Measurements from ENCODE around the gene SLC2A1.
A peak's percentile ranks its signal among the peaks of the same experiment; 100 is the strongest.

The SLC2A1 gene

DNA sequence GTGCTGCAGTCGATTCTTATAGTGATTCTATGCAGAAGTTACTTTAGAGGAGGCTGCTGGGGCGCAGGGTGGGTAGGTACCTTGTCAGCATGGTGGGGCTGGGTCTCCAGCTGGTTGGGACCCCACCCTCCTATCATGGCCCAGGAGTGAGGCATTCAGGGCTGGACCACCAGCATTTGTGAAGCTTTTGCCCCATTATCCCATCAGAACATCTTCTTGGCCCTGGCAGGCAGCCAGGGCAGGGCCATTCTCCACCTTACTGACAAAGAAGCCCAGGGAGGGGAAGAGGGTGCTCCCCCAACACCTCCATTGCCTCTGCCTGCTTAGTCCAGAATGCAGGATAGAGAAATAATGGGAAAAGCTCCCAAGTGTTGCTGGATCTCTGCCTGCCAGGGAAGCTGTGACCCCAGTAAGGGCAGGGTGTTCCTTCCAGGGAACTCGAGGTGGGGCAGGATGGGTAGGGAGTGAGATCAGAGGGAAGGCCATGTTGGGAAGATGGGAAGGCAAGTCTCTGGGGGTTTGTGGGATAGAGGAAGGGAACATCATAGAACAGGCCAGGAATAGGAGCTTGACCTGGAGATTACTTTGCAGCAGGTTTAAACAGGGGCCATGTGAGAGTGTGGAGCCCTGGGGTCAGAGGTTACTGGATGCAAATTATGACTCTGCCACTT, 16.2 kb upstream of the SLC2A1 start:
- no peaks in the 10 kb centered on the region for H3K9me3 Mint-ChIP-seq
- DNase-seq (no peak), ATAC-seq (replicated peaks) (no peak)
- H3K4me3 Mint-ChIP-seq, result no peak overlapping the region
- no peaks in the 10 kb centered on the region for H3K27me3 Mint-ChIP-seq
- no peaks in the 10 kb centered on the region for H3K4me1 Mint-ChIP-seq (ENCODE audit: low read depth in 2 of 2)
- peaks cover 3% of the 10 kb centered on the region for H3K36me3 Mint-ChIP-seq (ENCODE audit: insufficient read depth)
- peak overlapping the region in 1 of 2 donors; percentile 77 for H3K27ac Mint-ChIP-seq

DNA sequence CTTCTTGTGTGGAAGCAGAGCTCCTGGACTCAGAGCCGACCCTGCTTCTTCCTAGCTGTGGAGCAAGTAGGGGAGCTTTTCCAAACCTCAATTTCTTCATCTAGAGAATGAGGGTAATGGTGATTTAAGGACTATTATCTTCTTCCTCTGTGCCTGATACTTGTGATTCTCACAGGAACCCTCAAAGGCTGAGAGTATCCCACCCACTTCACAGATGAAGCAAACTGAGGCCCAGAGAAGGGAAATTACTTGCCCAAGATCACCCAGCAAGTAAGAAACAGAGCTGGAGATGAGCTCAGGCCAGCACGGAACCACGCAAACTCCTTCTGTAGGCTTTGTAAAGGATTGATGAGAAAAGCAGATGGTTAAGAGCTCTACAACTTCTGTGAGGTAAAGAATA, 15.1 kb upstream of the SLC2A1 start:
- H3K36me3 Mint-ChIP-seq (ENCODE audit: insufficient read depth), result peaks cover 3% of the 10 kb centered on the region
- DNase-seq, result no peak
- no peaks in the 10 kb centered on the region for H3K27me3 Mint-ChIP-seq

GRCh38 chr1:42973286-42973685, 14.6 kb upstream of the SLC2A1 start:
- no peaks in the 10 kb centered on the region for H3K27me3 Mint-ChIP-seq
- peaks cover 3% of the 10 kb centered on the region for H3K36me3 Mint-ChIP-seq (ENCODE audit: insufficient read depth)
- no peak overlapping the region for H3K4me3 Mint-ChIP-seq
- no peaks in the 10 kb centered on the region for H3K9me3 Mint-ChIP-seq
- ATAC-seq (replicated peaks), result no peak
- no peak overlapping the region for H3K27ac Mint-ChIP-seq
- DNase-seq, result no peak
- H3K4me1 Mint-ChIP-seq (ENCODE audit: low read depth in 2 of 2), result no peaks in the 10 kb centered on the region

More for the DNA sequence above, 15.1 kb upstream of the SLC2A1 start:
- no peaks in the 10 kb centered on the region for H3K4me1 Mint-ChIP-seq (ENCODE audit: low read depth in 2 of 2)
- H3K4me3 Mint-ChIP-seq, result no peak overlapping the region
- H3K27ac Mint-ChIP-seq, result no peak overlapping the region
- H3K9me3 Mint-ChIP-seq, result no peaks in the 10 kb centered on the region
- no peak for ATAC-seq (replicated peaks)

GRCh38 chr1:42971841-42972291, 13.2 kb upstream of the SLC2A1 start:
- Mint-ChIP-seq H3K27ac (no peak overlapping the region), H3K4me1 (ENCODE audit: low read depth in 2 of 2) (no peaks in the 10 kb centered on the region), H3K4me3 (no peak overlapping the region), H3K36me3 (ENCODE audit: insufficient read depth) (no peaks in the 10 kb centered on the region), H3K27me3 (no peaks in the 10 kb centered on the region), H3K9me3 (no peaks in the 10 kb centered on the region)
- DNase-seq, result no peak
- no peak for ATAC-seq (replicated peaks)

- ATAC-seq (replicated peaks), result no peak
- no peaks in the 10 kb centered on the region for H3K4me1 Mint-ChIP-seq (ENCODE audit: low read depth in 2 of 2)
- no peak overlapping the region for H3K27ac Mint-ChIP-seq
- no peaks in the 10 kb centered on the region for H3K27me3 Mint-ChIP-seq
- H3K9me3 Mint-ChIP-seq, result no peaks in the 10 kb centered on the region
- H3K4me3 Mint-ChIP-seq, result no peak overlapping the region
- peaks cover 2% of the 10 kb centered on the region for H3K36me3 Mint-ChIP-seq (ENCODE audit: insufficient read depth)
- no peak for DNase-seq
Observed at GRCh38 chr1:42970143-42970542, 11.5 kb upstream of the SLC2A1 start.

GRCh38 chr1:42968654-42969053, 10.0 kb upstream of the SLC2A1 start:
- H3K4me1 Mint-ChIP-seq (ENCODE audit: low read depth in 2 of 2), result peaks cover 0 to under 1% of the 10 kb centered on the region in 2 donors
- H3K36me3 Mint-ChIP-seq (ENCODE audit: insufficient read depth), result peaks cover 2% of the 10 kb centered on the region
- DNase-seq (no peak), ATAC-seq (replicated peaks) (no peak)
- no peak overlapping the region for H3K27ac Mint-ChIP-seq
- no peaks in the 10 kb centered on the region for H3K27me3 Mint-ChIP-seq
- H3K9me3 Mint-ChIP-seq, result no peaks in the 10 kb centered on the region
- no peak overlapping the region for H3K4me3 Mint-ChIP-seq

DNA sequence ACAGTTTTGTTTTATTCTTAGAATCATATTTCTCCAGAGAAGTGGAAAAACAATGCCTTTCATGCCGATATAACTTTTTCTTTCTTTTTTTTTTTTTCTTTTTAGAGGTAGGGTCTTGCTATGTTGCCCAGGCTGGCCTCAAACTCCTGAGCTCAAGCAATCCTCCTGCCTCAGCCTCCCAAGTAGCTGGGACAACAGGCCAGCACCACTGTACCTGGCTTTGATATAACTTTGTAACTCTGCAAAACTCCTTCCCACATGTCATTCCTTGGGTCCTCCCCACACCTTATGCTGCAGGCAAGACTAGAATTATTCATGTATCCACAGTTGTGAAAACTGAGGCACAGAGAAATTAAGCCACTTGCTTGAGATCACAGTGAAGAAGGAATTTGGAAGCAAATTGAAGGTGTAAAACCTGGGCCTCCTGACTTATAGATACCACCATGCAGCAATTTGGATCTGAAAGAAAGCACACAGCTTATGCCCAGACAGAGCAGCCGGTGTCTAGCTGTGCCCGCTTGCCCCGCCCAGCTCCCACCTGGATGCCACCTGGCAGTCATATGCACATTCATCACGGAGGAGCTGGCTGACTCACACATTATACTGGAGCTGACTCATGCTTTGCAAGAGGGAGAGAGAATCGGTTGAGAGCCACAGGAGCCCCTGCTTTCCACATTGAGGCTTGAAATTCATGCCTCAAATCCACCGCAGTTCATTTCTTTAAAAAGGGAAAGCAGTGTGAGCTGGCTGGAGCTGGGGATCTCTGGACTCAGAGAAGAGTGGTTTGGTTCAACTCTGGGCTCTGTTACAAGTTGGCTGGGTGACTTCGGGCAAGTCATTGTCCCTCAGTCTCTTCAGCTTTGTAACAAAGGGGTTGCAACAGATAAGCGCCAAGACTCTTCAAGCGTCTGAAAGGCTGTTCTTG, 8.3 kb upstream of the SLC2A1 start:
- DNase-seq (no peak), ATAC-seq (replicated peaks) (no peak)
- Mint-ChIP-seq H3K27me3 (no peaks in the 10 kb centered on the region), H3K9me3 (no peaks in the 10 kb centered on the region), H3K36me3 (ENCODE audit: insufficient read depth) (peaks cover 2% of the 10 kb centered on the region), H3K4me1 (ENCODE audit: low read depth in 2 of 2) (peaks cover 5 to 8% of the 10 kb centered on the region in 2 donors), H3K4me3 (no peak overlapping the region), H3K27ac (peak overlapping the region in 1 of 2 donors; percentile 75)

DNA sequence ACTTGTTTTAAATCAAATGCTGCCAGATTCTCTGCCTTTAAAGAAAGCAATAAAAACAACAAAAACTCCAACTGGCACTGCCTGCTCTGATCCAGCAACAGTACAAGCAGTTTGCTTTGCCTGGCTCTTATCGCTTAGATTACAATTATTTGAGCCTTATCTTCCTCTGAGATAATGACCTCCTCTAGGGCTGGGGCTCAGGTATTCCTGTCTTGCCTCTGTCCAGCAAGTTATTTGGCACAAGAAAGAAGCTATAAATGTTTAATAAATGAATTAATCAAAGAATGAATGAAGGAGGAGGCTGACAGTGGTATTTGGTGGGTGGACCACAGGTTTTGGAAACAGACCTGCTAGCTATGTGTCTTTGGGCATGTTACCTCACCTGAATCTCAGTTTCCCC, 6.7 kb upstream of the SLC2A1 start:
- Mint-ChIP-seq H3K27ac (no peak overlapping the region), H3K4me3 (no peak overlapping the region), H3K9me3 (no peaks in the 10 kb centered on the region), H3K4me1 (ENCODE audit: low read depth in 2 of 2) (peaks cover 8 to 14% of the 10 kb centered on the region in 2 donors), H3K36me3 (ENCODE audit: insufficient read depth) (peaks cover 2% of the 10 kb centered on the region), H3K27me3 (no peaks in the 10 kb centered on the region)
- DNase-seq (no peak), ATAC-seq (replicated peaks) (no peak)

DNA sequence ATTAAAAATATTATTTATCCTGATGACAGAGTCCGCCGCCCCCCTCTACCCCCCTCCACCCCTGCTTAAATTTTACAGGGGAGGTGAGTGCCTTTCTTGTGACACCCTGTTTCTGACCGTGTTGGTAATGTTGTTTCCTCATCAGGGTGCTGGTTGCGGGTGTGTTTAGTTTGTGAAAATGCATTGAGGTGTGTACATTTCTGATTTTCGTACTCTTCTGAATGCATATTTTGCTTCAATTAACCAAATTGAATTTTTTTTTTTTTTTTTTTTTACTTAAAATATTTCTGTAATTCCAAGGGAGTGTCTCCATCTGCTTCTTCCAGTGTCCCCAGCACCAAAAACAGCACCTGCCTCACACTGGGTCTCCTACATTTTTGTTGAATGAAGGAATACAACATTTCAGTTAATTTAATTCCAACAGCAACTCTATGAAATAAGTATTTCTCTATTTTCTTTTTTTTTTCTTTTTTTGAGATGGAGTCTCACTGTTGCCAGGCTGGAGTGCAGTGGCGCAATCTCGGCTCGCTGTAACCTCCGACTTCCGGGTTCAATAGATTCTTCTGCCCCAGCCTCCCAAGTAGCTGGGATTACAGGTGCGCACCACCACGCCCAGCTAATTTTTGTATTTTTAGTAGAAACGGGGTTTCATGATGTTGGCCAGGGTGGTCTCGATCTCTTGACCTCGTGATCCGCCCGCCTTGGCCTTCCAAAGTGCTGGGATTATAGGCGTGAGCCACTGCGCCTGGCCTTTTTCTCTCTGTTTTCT, 5.6 kb upstream of the SLC2A1 start:
- no peak for DNase-seq
- no peaks in the 10 kb centered on the region for H3K27me3 Mint-ChIP-seq
- H3K4me3 Mint-ChIP-seq, result no peak overlapping the region
- H3K27ac Mint-ChIP-seq, result no peak overlapping the region
- no peak for ATAC-seq (replicated peaks)
- H3K4me1 Mint-ChIP-seq (ENCODE audit: low read depth in 2 of 2), result peaks cover 9 to 15% of the 10 kb centered on the region in 2 donors
- H3K36me3 Mint-ChIP-seq (ENCODE audit: insufficient read depth), result peaks cover 2% of the 10 kb centered on the region
- H3K9me3 Mint-ChIP-seq, result no peaks in the 10 kb centered on the region

- peaks cover 13 to 18% of the 10 kb centered on the region in 2 donors for H3K4me1 Mint-ChIP-seq (ENCODE audit: low read depth in 2 of 2)
- ATAC-seq (replicated peaks) (no peak), DNase-seq (no peak)
- H3K9me3 Mint-ChIP-seq, result no peaks in the 10 kb centered on the region
- H3K27ac Mint-ChIP-seq, result peak overlapping the region in 1 of 2 donors; percentile 5
- H3K4me3 Mint-ChIP-seq, result no peak overlapping the region
- H3K36me3 Mint-ChIP-seq (ENCODE audit: insufficient read depth), result peaks cover 6% of the 10 kb centered on the region
- no peaks in the 10 kb centered on the region for H3K27me3 Mint-ChIP-seq
Observed at GRCh38 chr1:42963378-42964043, 4.8 kb upstream of the SLC2A1 start.

- Mint-ChIP-seq H3K36me3 (ENCODE audit: insufficient read depth) (peaks cover 9% of the 10 kb centered on the region), H3K9me3 (no peaks in the 10 kb centered on the region), H3K27me3 (no peaks in the 10 kb centered on the region), H3K4me3 (no peak overlapping the region), H3K27ac (peak overlapping the region in 1 of 2 donors; percentile 5), H3K4me1 (ENCODE audit: low read depth in 2 of 2) (peaks cover 13 to 18% of the 10 kb centered on the region in 2 donors)
- DNase-seq, result no peak
- ATAC-seq (replicated peaks), result no peak
Observed at GRCh38 chr1:42962641-42963377, 4.1 kb upstream of the SLC2A1 start.

DNA sequence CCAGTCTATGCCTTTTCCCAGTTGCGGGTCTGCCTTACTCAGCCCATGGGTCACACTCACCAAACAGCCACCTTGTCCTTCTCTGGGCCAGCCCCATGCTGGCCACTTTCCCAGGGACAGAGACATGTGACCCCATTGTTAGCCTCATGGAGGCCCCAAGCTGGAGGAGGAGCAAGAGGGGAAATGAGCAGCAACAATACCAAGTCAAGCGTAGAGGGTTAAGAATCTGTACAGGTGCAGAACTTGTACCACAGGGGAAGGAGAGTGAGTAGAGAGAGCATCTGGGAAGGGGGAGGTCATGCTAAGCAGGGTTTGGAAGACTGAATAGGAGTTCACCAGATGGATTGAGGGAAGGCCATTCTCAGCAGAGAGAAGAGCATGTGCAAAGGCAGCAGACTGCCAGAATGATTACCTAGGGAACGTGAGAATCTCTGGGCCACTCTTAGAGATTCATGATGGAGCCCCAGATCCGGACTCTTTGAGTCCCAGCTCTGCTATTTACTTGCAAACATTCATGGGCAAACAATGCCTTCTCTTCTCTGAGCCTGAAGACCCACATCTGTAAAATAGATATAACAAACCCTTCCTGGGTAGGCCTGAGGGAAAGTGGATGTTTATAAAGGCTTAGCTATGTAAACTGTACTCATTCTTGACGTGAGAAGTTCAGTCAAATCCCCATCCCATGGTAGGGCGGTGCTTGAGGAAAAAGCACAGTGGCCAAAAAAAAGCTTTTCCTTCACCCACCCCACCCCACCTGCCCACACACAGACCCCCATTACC, 2.8 kb upstream of the SLC2A1 start:
- no peak overlapping the region for H3K4me3 Mint-ChIP-seq

More for the DNA sequence above, 2.8 kb upstream of the SLC2A1 start:
- Mint-ChIP-seq H3K9me3 (no peaks in the 10 kb centered on the region), H3K27ac (no peak overlapping the region), H3K27me3 (no peaks in the 10 kb centered on the region), H3K36me3 (ENCODE audit: insufficient read depth) (peaks cover 21% of the 10 kb centered on the region), H3K4me1 (ENCODE audit: low read depth in 2 of 2) (peaks cover 13 to 18% of the 10 kb centered on the region in 2 donors)
- no peak for ATAC-seq (replicated peaks)
- DNase-seq, result no peak
